RWPE2 (cell line): Measurements from ENCODE around the gene NT5C3B.
"Not testable (repeated sequence)": the region's sequence is repeated elsewhere in the genome, so short reads cannot be mapped to it uniquely, and the experiment has no call there.

ENCODE experiments used
- ATAC-seq: fragments of 200-7000 bp; cut with Tn5 transposase; 3 replicates; pipeline ENCODE4 v1.9.1; 2021; ENCODE audit warnings: low read depth
- DNase-seq: peaks from one replicate; pipeline ENCODE4 v3.0.0-alpha.2; 2020; ENCODE audit warnings: low spot score
- H3K27ac ChIP-seq: fragments of 450-650 bp; 2 replicates; pipeline ENCODE4 v1.5.1; 2017; ENCODE audit warnings: mild to moderate bottlenecking; ENCODE audit not compliant: poor library complexity, severe bottlenecking
- H3K27me3 ChIP-seq: fragments of 250-450 bp; sonication (Bioruptor Pico); 2 replicates; pipeline ENCODE4 v1.5.1; 2021; ENCODE audit warnings: mild to moderate bottlenecking, moderate library complexity; ENCODE audit not compliant: insufficient read depth, poor library complexity, severe bottlenecking
- H3K36me3 ChIP-seq: fragments of 250-450 bp; sonication (Bioruptor Pico); 2 replicates; pipeline ENCODE4 v1.5.1; 2020; ENCODE audit warnings: low read depth, mild to moderate bottlenecking, moderate library complexity
- H3K4me1 ChIP-seq: fragments of 250-450 bp; sonication (Bioruptor Pico); 2 replicates; pipeline ENCODE4 v1.5.1; 2021; ENCODE audit warnings: mild to moderate bottlenecking, moderate library complexity; ENCODE audit not compliant: insufficient read depth, poor library complexity, severe bottlenecking
- H3K4me3 ChIP-seq: fragments of 250-450 bp; sonication (Bioruptor Pico); 2 replicates; pipeline ENCODE4 v1.5.1; 2021; ENCODE audit warnings: mild to moderate bottlenecking, moderate library complexity; ENCODE audit not compliant: severe bottlenecking
- H3K9me3 ChIP-seq: fragments of 250-450 bp; sonication (Bioruptor Pico); 2 replicates; pipeline ENCODE4 v1.5.1; 2021; ENCODE audit warnings: mild to moderate bottlenecking, moderate library complexity; ENCODE audit not compliant: severe bottlenecking
- CTCF ChIP-seq: fragments of 450-650 bp; IDR thresholded peaks from one replicate; pipeline ENCODE4 v1.5.1; 2017; ENCODE audit warnings: mild to moderate bottlenecking, moderate library complexity; ENCODE audit not compliant: poor library complexity, severe bottlenecking

The NT5C3B gene

GRCh38 chr17:41835800-41836549 is at the start of gene NT5C3B:
NT5C3B (minus strand) TSS chr17:41836232; CDS start chr17:41836193, 39 bp downstream.
- peak; percentile 81 for ATAC-seq
- TF ChIP-seq CTCF, result no peak

GRCh38 chr17:41885733-41886132 is 49.7 kb upstream of the NT5C3B start:
- no peaks in the 10 kb centered on the region for H3K27me3 ChIP-seq
- H3K4me3 ChIP-seq, result no peak overlapping the region
- peak; percentile 33 for TF ChIP-seq CTCF
- H3K36me3 ChIP-seq, result peaks cover 95% of the 10 kb centered on the region
- no peaks in the 10 kb centered on the region for H3K9me3 ChIP-seq
- no peak for ATAC-seq
- no peak for DNase-seq
- no peak overlapping the region for H3K27ac ChIP-seq
- no peaks in the 10 kb centered on the region for H3K4me1 ChIP-seq

More at GRCh38 chr17:41835800-41836549, at the start of gene NT5C3B:
- H3K27ac ChIP-seq, result peak within 1 kb of the TSS; percentile 14
- peaks cover 35% of the 10 kb centered on the region for H3K36me3 ChIP-seq
- no peak for DNase-seq
- no peaks in the 10 kb centered on the region for H3K27me3 ChIP-seq
- no peaks in the 10 kb centered on the region for H3K9me3 ChIP-seq
- peak within 1 kb of the TSS; percentile 86 for H3K4me3 ChIP-seq
- peaks cover 3% of the 10 kb centered on the region for H3K4me1 ChIP-seq

- Histone ChIP-seq H3K9me3 (no peaks in the 10 kb centered on the region), H3K27me3 (no peaks in the 10 kb centered on the region), H3K4me3 (no peak overlapping the region), H3K27ac (no peak overlapping the region), H3K36me3 (peaks cover 92% of the 10 kb centered on the region), H3K4me1 (no peaks in the 10 kb centered on the region)
- TF ChIP-seq CTCF, result no peak
- DNase-seq (no peak), ATAC-seq (no peak)
Measured at GRCh38 chr17:41882756-41883155, 46.7 kb upstream of the NT5C3B start.

DNA sequence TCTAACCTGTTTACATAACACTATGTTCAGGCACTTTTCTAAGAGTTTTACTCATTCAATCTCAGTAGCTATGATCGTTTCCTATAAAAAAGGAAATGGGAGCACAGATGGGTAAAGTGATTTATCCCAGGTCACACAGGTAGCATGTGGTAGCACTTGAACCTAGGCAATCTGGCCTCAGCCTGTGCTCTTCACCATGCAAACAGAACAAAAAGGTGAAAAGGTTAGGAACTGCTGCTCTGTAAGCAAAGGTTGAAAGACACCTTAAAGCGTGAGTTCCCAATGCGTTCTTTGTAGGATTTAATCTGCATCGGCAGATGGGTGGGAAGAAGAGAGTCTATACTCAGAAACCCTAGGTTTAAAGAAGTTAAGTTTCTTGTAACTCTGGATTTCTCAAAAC is 44.1 kb upstream of the NT5C3B start:
- H3K9me3 ChIP-seq, result no peaks in the 10 kb centered on the region
- peaks cover 81% of the 10 kb centered on the region for H3K36me3 ChIP-seq
- H3K4me3 ChIP-seq, result no peak overlapping the region
- H3K4me1 ChIP-seq, result no peaks in the 10 kb centered on the region
- TF ChIP-seq CTCF, result no peak
- DNase-seq, result no peak
- no peaks in the 10 kb centered on the region for H3K27me3 ChIP-seq
- no peak overlapping the region for H3K27ac ChIP-seq
- ATAC-seq, result no peak

GRCh38 chr17:41874293-41874670 is 38.2 kb upstream of the NT5C3B start:
- peaks cover 85% of the 10 kb centered on the region for H3K36me3 ChIP-seq
- not testable (repeated sequence) for H3K27ac ChIP-seq, DNase-seq

More at GRCh38 chr17:41874293-41874670, 38.2 kb upstream of the NT5C3B start:
- H3K4me1 ChIP-seq, H3K4me3 ChIP-seq, H3K27me3 ChIP-seq, ATAC-seq, H3K9me3 ChIP-seq: not testable (repeated sequence)
